ENCODE results near the gene VAC14. TPM values are rescaled to one million over a fixed set of nuclear protein-coding genes. Genes with fewer than 3 reads are reported as not detected.

The VAC14 gene
- total RNA-seq, 1 experiment from 2014 or later: 49.9 TPM

DNA sequence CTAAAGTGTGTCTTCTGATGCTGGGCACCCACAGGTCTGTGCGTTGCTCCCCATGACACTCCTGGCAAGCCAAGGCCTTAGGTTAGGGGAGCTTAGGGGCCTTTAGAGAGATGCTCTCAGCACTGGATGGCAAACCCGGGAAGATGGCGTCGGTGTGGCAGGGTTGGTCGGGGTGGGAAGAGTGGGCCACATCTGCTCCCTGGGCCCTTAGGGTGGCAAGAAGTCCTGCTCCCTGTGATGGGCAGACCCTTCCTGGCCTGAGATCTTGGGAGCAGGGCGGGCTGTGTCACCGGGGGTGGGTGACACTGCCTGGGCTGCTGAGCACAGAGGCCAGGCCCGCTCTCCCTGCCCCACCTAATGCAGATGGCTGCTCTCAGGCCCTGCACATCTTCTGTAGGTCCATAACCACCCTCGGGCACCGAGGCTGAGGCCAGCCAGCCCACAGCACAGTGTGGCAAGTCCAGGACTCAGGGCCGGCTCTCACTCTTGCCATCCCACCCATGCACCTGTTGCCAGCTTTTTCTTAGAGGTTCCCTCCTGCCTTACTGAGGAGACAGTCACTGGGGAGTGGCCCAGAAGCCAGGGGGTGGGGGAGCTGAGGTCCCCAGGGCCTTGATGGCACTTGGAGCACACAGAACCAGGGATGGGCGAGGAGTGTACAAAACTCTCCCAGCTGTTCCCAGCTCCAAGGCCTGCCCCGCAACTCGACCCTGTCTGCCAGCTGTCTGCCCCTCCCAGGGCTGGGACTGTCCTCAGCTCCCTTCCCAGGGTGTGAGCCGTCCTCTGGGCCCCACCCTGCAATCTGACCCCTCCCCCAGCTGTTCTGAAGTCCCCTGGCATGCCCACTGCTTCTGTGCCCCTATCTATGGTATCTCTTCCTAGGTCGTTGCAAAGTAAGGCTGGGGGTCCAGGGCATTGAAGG lies 110.7 kb downstream of the VAC14 start:
- no peak overlapping the region for H2BK5ac ChIP-seq (ENCODE audit: insufficient read length, low read length)
- no peak overlapping the region for H2BK120ac ChIP-seq (ENCODE audit: low read depth, low read length, poor library complexity, severe bottlenecking)
- peaks cover 32 to 39% of the 10 kb centered on the region in 2 experiments for H3K4me1 Mint-ChIP-seq
- H3K9me3 ChIP-seq (ENCODE audit: control insufficient read depth, low read depth, low read length): no peaks in the 10 kb centered on the region
- H3K27ac ChIP-seq (ENCODE audit: insufficient read length, low read depth, low read length): no peak overlapping the region
- no peak overlapping the region for H2BK20ac ChIP-seq (ENCODE audit: low read depth, low read length, poor library complexity, severe bottlenecking)
- H3K9ac ChIP-seq (ENCODE audit: extremely low read depth, insufficient read length, low read length): no peak overlapping the region
- H3K18ac ChIP-seq (ENCODE audit: insufficient read length, low read depth, low read length): no peak overlapping the region
- no peaks in the 10 kb centered on the region for H3K9me3 Mint-ChIP-seq
- peaks cover under 1 to 4% (median 1%) of the 10 kb centered on the region in 3 experiments; a peak in 5 of 7 replicates for H3K36me3 Mint-ChIP-seq (ENCODE audit: insufficient read depth in 1 of 3, low read depth in 3 of 3)
- H2AK5ac ChIP-seq (ENCODE audit: insufficient read length, low read length): no peak overlapping the region
- no peaks in the 10 kb centered on the region for H3K79me2 ChIP-seq (ENCODE audit: insufficient read depth, low read length)
- H3K27me3 ChIP-seq (ENCODE audit: insufficient read depth, low read length): no peaks in the 10 kb centered on the region
- no peak overlapping the region for H3K4me3 Mint-ChIP-seq
- peaks cover 2% of the 10 kb centered on the region; the same call in 1 of the 2 replicates for H3K27me3 Mint-ChIP-seq (ENCODE audit: low read depth)
- no peak overlapping the region for H3K56ac ChIP-seq (ENCODE audit: insufficient read length, low read depth, low read length)
- H3K4me2 ChIP-seq (ENCODE audit: insufficient read depth, insufficient read length, low read length): no peak overlapping the region
- no peak overlapping the region for H4K5ac ChIP-seq (ENCODE audit: insufficient read length, low read depth, low read length)
- H3K14ac ChIP-seq (ENCODE audit: insufficient read depth, low read length): no peak overlapping the region
- H2BK12ac ChIP-seq (ENCODE audit: insufficient read length, low read depth, low read length): no peak overlapping the region
- no peak overlapping the region for H4K91ac ChIP-seq (ENCODE audit: insufficient read length, low read depth, low read length)
- peaks cover 2% of the 10 kb centered on the region for H3K23me2 ChIP-seq (ENCODE audit: insufficient read length, low read depth, low read length, poor library complexity, severe bottlenecking)
- H2BK15ac ChIP-seq (ENCODE audit: low read depth, low read length): no peak overlapping the region
- H3K4ac ChIP-seq (ENCODE audit: low read depth, low read length): no peak overlapping the region
- H3K27ac Mint-ChIP-seq: peak overlapping the region in 2 of 3 experiments; percentile 16 to 39; a peak in 1 of 7 replicates
- no peak overlapping the region for H4K8ac ChIP-seq (replicated peaks; ENCODE audit: insufficient read length, low read depth, low read length)
- H3T11ph ChIP-seq (ENCODE audit: low read length): no peak overlapping the region
- no CpG with 5 or more reads among the region's 16 CpGs for WGBS (ENCODE audit: extremely low coverage, insufficient read length, low lambda C conversion rate)
- TF ChIP-seq, protein P1, sequence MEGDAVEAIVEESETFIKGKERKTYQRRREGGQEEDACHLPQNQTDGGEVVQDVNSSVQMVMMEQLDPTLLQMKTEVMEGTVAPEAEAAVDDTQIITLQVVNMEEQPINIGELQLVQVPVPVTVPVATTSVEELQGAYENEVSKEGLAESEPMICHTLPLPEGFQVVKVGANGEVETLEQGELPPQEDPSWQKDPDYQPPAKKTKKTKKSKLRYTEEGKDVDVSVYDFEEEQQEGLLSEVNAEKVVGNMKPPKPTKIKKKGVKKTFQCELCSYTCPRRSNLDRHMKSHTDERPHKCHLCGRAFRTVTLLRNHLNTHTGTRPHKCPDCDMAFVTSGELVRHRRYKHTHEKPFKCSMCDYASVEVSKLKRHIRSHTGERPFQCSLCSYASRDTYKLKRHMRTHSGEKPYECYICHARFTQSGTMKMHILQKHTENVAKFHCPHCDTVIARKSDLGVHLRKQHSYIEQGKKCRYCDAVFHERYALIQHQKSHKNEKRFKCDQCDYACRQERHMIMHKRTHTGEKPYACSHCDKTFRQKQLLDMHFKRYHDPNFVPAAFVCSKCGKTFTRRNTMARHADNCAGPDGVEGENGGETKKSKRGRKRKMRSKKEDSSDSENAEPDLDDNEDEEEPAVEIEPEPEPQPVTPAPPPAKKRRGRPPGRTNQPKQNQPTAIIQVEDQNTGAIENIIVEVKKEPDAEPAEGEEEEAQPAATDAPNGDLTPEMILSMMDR (conservative IDR thresholded peaks at IDR 0.05): no peak
- no peaks in the 10 kb centered on the region for H3K79me1 ChIP-seq (ENCODE audit: insufficient read depth, low read depth, low read length, poor library complexity, severe bottlenecking)
- H3K23ac ChIP-seq (ENCODE audit: insufficient read length, low read depth, low read length): no peak overlapping the region
- H4K20me1 ChIP-seq (ENCODE audit: control insufficient read depth, insufficient read depth, insufficient read length): no peaks in the 10 kb centered on the region
- DNase-seq: no peak
- peaks cover 6% of the 10 kb centered on the region; the same call in 1 of the 2 replicates for H3K4me1 ChIP-seq (ENCODE audit: insufficient read depth, low read length)
- no peak overlapping the region for H2AFZ ChIP-seq (ENCODE audit: low read length)
